Measurements from ENCODE around the gene PSME1. TPM values are rescaled to one million over a fixed set of nuclear protein-coding genes. Genes with fewer than 3 reads are reported as not detected.

Gene PSME1
- total and polyA plus RNA-seq, 10 of the 15 experiments (the other 5 are each of a cell fraction or from before 2014, with no cell fraction given) = 250 to 1,378 (median 412) TPM

GRCh38 chr14:24114532-24115421, 21.2 kb upstream of the PSME1 start, which contains the start of the genes DCAF11 and NRL (continued):
- TF ChIP-seq GABPA (IDR thresholded peaks at IDR 0.05; ENCODE audit: low read depth) (no peak), RELB (IDR thresholded peaks at IDR 0.05; ENCODE audit: low read depth) (peak; percentile 39; the same call in 1 of the 2 replicates), SPI1 (IDR thresholded peaks at IDR 0.05; ENCODE audit: borderline replicate concordance, insufficient read depth, low read depth, low read length) (peak; percentile 54; the same call in 1 of the 2 replicates), ASH2L (IDR thresholded peaks at IDR 0.05; ENCODE audit: borderline replicate concordance, low read depth) (no peak), PML (IDR thresholded peaks at IDR 0.05; ENCODE audit: low read length) (no peak; the same call in 1 of the 2 replicates), JUNB (IDR thresholded peaks at IDR 0.05) (no peak), BCL3 (IDR thresholded peaks at IDR 0.05; ENCODE audit: borderline replicate concordance, insufficient read depth, low read depth, low read length, poor library complexity, severe bottlenecking) (no peak), PKNOX1 (IDR thresholded peaks at IDR 0.05) (peak; percentile 98), IKZF2 (IDR thresholded peaks at IDR 0.05) (no peak), CTCF (IDR thresholded peaks at IDR 0.05 in 2 of 3, conservative IDR thresholded peaks at IDR 0.05 in 1 of 3; ENCODE audit: control insufficient read depth in 2 of 3, extremely low read depth in 1 of 3, insufficient read depth in 1 of 3, low read depth in 3 of 3, low read length in 3 of 3) (no peak), SIX5 (IDR thresholded peaks at IDR 0.05; ENCODE audit: low read depth, low read length, severe bottlenecking) (no peak), RELA (IDR thresholded peaks at IDR 0.05; ENCODE audit: borderline replicate concordance, partially characterized antibody) (peak; percentile 41), CUX1 (IDR thresholded peaks at IDR 0.05; ENCODE audit: insufficient replicate concordance, low read depth, low read length) (no peak), ELK1 (IDR thresholded peaks at IDR 0.05; ENCODE audit: low read depth, low read length) (no peak; the same call in 1 of the 2 replicates)
